GM12878 (cell line): ENCODE data around the gene LRRC75A. TPM values are rescaled to one million over a fixed set of nuclear protein-coding genes. Genes with fewer than 3 reads are reported as not detected.

Experiments
- ATAC-seq: fragments of 200-7000 bp; cut with Tn5 transposase; 3 replicates; pipeline ENCODE4 v1.9.1; 2020; ENCODE audit warnings: mild to moderate bottlenecking, moderate library complexity
- BruUV-seq: library from RNA; stranded (reverse); fragments of 400-500 nt; replicated peaks from 2 replicates; lab custom pipeline; 2021; lab: Mats Ljungman, UMichigan
- CTCF ChIA-PET: fragments of 300-600 bp; sonication (Branson Sonifier 250); formaldehyde crosslinking; extraction: SDS; loops from one replicate; lab custom pipeline; 2021; ENCODE audit warnings: inconsistent platforms; lab: Yijun Ruan, JAX
- POLR2A ChIA-PET: fragments of 350-600 bp; formaldehyde crosslinking; extraction: SDS; loops from one replicate; lab custom pipeline; 2021; ENCODE audit warnings: inconsistent platforms; lab: Charles Lee
- RAD21 ChIA-PET: fragments of 300-600 bp; sonication (Branson Sonifier 250); formaldehyde crosslinking; loops from one replicate; lab custom pipeline; 2023; ENCODE audit warnings: antibody characterized with exemption; ENCODE audit not compliant: unreplicated experiment; lab: Charles Lee
- SMC1A ChIA-PET: fragments of 300-600 bp; sonication (Branson Sonifier 250); formaldehyde crosslinking; loops from one replicate; lab custom pipeline; 2023; ENCODE audit not compliant: unreplicated experiment, uncharacterized antibody; lab: Charles Lee
- DNase-seq: peaks from one replicate; pipeline ENCODE4 v3.0.0-alpha.2; 2011; ENCODE audit warnings: low read depth, low spot score
- FAIRE-seq: peaks from 3 replicates; lab custom pipeline; 2011; peaks lifted over from hg19 to GRCh38; lab: Jason Lieb, UNC
- H2AFZ ChIP-seq: 2 replicates; pipeline ENCODE4 v1.6.0; 2011; ENCODE audit warnings: low read depth, low read length, control low read depth; ENCODE audit not compliant: control insufficient read depth
- H3K27ac ChIP-seq: 2 replicates; pipeline ENCODE4 v1.5.1; 2011; ENCODE audit warnings: control low read depth; ENCODE audit not compliant: control insufficient read depth, insufficient read depth
- H3K27me3 ChIP-seq, 2 experiments: replicated peaks in 1 of 2; 2 replicates each; pipeline versions ENCODE4 v1.6.0 to v1.6.1; 2011; ENCODE audit warnings: low read length in 1 of 2; ENCODE audit not compliant: control insufficient read depth in 2 of 2, insufficient read depth in 2 of 2
- H3K36me3 ChIP-seq, 2 experiments: 2 replicates each; pipeline ENCODE4 v1.5.1; 2011; ENCODE audit warnings: low read length in 1 of 2; ENCODE audit not compliant: control insufficient read depth in 2 of 2, insufficient read depth in 2 of 2
- H3K4me1 ChIP-seq: 2 replicates; pipeline ENCODE4 v1.6.1; 2011; ENCODE audit warnings: mild to moderate bottlenecking, low read length, moderate library complexity, mixed read lengths; ENCODE audit not compliant: control insufficient read depth, insufficient read depth
- H3K4me2 ChIP-seq: 2 replicates; pipeline ENCODE4 v1.6.0; 2011; ENCODE audit warnings: control low read depth; ENCODE audit not compliant: control insufficient read depth, insufficient read depth
- H3K4me3 ChIP-seq: fragments of 200-600 bp; sonication (generic); 2 replicates; pipeline ENCODE4 v1.5.1; 2016
- H3K79me2 ChIP-seq: 2 replicates; pipeline ENCODE4 v1.6.0; 2011; ENCODE audit warnings: low read length; ENCODE audit not compliant: control insufficient read depth, insufficient read depth
- H3K9ac ChIP-seq: 2 replicates; pipeline ENCODE4 v1.8.0; 2011; ENCODE audit warnings: low read length, control low read depth, mixed read lengths; ENCODE audit not compliant: control insufficient read depth, insufficient read depth
- H3K9me3 ChIP-seq: replicated peaks from 3 replicates; pipeline ENCODE4 v1.5.1; 2011; ENCODE audit warnings: mild to moderate bottlenecking, low read length; ENCODE audit not compliant: control insufficient read depth, insufficient read depth
- H4K20me1 ChIP-seq: 2 replicates; pipeline ENCODE4 v1.6.0; 2011; ENCODE audit not compliant: control insufficient read depth, insufficient read depth
- EP300 ChIP-seq, 2 experiments: fragments of 150-350 bp in 1 of 2; IDR thresholded peaks; 2 replicates each; pipeline ENCODE4 v1.6.1; 2011 to 2012; ENCODE audit warnings: low read depth in 2 of 2, low read length in 2 of 2, borderline replicate concordance in 1 of 2, improper control_type of control experiment in 1 of 2, inconsistent platforms in 1 of 2; ENCODE audit not compliant: control insufficient read depth in 1 of 2
- FOS ChIP-seq: IDR thresholded peaks from 3 replicates; pipeline ENCODE4 v1.6.1; 2011; ENCODE audit warnings: borderline replicate concordance; ENCODE audit not compliant: insufficient read length; ENCODE audit errors: extremely low read depth
- HDAC6 ChIP-seq: fragments of 200-600 bp; sonication (generic); IDR thresholded peaks from one replicate; pipeline ENCODE4 v1.8.0; 2017; ENCODE audit warnings: antibody characterized with exemption; ENCODE audit not compliant: unreplicated experiment
- IRF4 ChIP-seq: IDR thresholded peaks from 2 replicates; pipeline ENCODE4 v1.6.1; 2011; ENCODE audit warnings: low read depth, low read length
- KAT2A ChIP-seq: conservative IDR thresholded peaks from 2 replicates; pipeline ENCODE4 v1.6.1; 2011; ENCODE audit warnings: low read depth, low read length; ENCODE audit not compliant: control insufficient read depth
- MLLT1 ChIP-seq: fragments of 450-650 bp; IDR thresholded peaks from 2 replicates; pipeline ENCODE4 v1.6.1; 2016; ENCODE audit warnings: mild to moderate bottlenecking
- NFXL1 ChIP-seq: fragments of 450-650 bp; IDR thresholded peaks from 2 replicates; pipeline ENCODE4 v1.6.1; 2017; ENCODE audit warnings: antibody characterized with exemption, mild to moderate bottlenecking, borderline replicate concordance
- NFYA ChIP-seq: IDR thresholded peaks from 2 replicates; pipeline ENCODE4 v1.6.1; 2011; ENCODE audit warnings: low read depth, mild to moderate bottlenecking, low read length, improper control_type of control experiment, borderline replicate concordance
- RAD21 ChIP-seq: IDR thresholded peaks from 2 replicates; pipeline ENCODE4 v1.6.1; 2011; ENCODE audit warnings: mild to moderate bottlenecking, low read depth, low read length, moderate library complexity; ENCODE audit not compliant: insufficient read depth
- TBL1XR1 ChIP-seq: IDR thresholded peaks from 2 replicates; pipeline ENCODE4 v1.6.1; 2012; ENCODE audit warnings: low read depth, low read length, improper control_type of control experiment
- ZSCAN29 ChIP-seq: fragments of 450-650 bp; IDR thresholded peaks from 2 replicates; pipeline ENCODE4 v1.6.1; 2017; ENCODE audit warnings: mild to moderate bottlenecking, moderate library complexity
- WGBS: methylation state at CpG from one replicate; pipeline ENCODE4 v1.1.6; 2016; ENCODE audit warnings: low lambda C conversion rate; ENCODE audit not compliant: insufficient replicate concordance, insufficient coverage; ENCODE audit errors: missing lambda C conversion rate; 5-methylcytosine and 5-hydroxymethylcytosine counted together
- in situ Hi-C: fragments of 300-500 bp; cut with MboI; formaldehyde crosslinking; loops from 9 replicates; pipeline ENCODE4 v1.14.3; 2018; ENCODE audit warnings: mixed read lengths
- intact Hi-C: fragments of 100-400 bp; cut with micrococcal nuclease; formaldehyde crosslinking; loops from one replicate; pipeline ENCODE4 v1.14.2; 2022; ENCODE audit not compliant: unreplicated experiment
- polyA plus RNA-seq, 11 experiments: library from polyadenylated mRNA; depleted of rRNA in 4 of 11; unstranded in 6 of 11; stranded (reverse) in 5 of 11; fragments of >200 nt; fragmentation: Nextera tagmentation in 4 of 11; fragmentation: Illumina TruSeq in 1 of 11; extraction: Ambion mirVana in 4 of 11; extraction: Trizol in 1 of 11; gene quantifications; 1 replicate in 1 of 11; 2 replicates in 10 of 11; pipeline versions ENCODE4 v1.2.1 to v1.2.3, GENCODE V29; 2011 to 2016; ENCODE audit warnings: inconsistent platforms in 2 of 11, missing spikeins in 2 of 11, low read depth in 1 of 11
- total RNA-seq, 4 experiments: library from RNA; depleted of rRNA in 3 of 4; stranded (reverse); fragments of >200 nt in 3 of 4; fragmentation: Illumina TruSeq in 1 of 4; extraction: Trizol in 1 of 4; gene quantifications; 2 replicates each; pipeline versions ENCODE4 v1.2.1 to v1.2.3, GENCODE V29; 2013 to 2021

The LRRC75A gene
- total and polyA plus RNA-seq, 10 of the 15 experiments (the other 5 are each of a cell fraction or from before 2014, with no cell fraction given), result 0.01 to 1.3 (median 0.09) TPM; not detected in 2

DNA sequence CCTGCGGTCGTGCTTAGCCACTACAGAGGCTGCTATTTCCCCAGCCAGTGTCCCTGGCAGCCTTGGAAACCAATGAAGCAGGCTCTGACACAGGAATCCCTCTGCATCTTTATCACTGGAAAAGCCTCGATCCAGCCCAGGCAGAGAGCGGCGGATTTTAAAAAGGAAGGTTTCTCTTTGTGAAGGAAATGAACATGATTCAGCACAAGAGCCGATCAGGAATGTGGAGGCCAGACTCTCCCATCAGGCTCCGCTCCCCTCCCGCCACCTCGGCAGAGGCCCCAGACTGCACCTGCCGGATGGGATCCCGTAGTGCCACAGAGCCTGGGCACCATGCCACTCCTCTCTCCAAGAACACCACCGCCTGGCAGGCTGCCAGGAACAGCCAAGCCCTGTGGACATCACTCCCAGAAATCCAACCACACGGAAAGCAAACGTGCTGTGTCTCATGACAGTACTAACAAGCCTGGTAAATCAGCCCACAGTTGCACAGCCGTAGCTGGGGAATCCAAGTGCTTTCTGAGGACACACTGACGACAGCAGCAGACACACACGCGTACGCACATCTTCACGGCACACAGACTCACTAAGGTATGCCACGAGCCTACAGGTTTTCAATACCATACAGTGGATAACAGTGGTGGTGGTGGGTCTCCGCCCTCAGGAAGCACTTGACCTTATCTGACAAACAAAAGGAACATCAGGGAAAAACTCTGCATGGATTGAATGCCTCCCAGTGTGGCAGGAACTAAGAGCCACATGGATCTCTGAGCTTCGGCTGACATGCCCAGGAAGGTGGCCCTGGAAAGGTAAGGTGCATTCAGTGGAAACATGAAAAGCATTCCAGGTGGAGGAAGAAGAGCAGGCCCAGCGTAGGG lies 5.4 kb downstream of the LRRC75A start:
- no peaks in the 10 kb centered on the region for H4K20me1 ChIP-seq
- intact Hi-C loops (no loop called here), in situ Hi-C loops (no loop called here)
- no peak overlapping the region for H3K9ac ChIP-seq
- H3K9me3 ChIP-seq, result no peaks in the 10 kb centered on the region
- no peaks in the 10 kb centered on the region for H3K36me3 ChIP-seq
- H3K79me2 ChIP-seq, result no peaks in the 10 kb centered on the region
- CTCF ChIA-PET, result no interaction called here
- SMC1A ChIA-PET, result interaction anchor here (1.4 kb wide), 1 partner anchor 123 kb away, joined by 3 read pairs; no protein-coding TSS in a partner anchor
- no peak for ATAC-seq
- no peak for FAIRE-seq
- TF ChIP-seq IRF4 (no peak), FOS (no peak), NFXL1 (no peak)
- WGBS, result 42% methylated on average over 24 of the region's 24 CpGs
- no peak overlapping the region for H3K4me3 ChIP-seq
- DNase-seq, result no peak
- H2AFZ ChIP-seq, result no peak overlapping the region
- no peaks in the 10 kb centered on the region for H3K4me1 ChIP-seq
- H3K27me3 ChIP-seq, result peaks cover 0 to 6% of the 10 kb centered on the region in 2 experiments; a peak in 2 of 4 replicates
- no TSS peak for BruUV-seq
- H3K4me2 ChIP-seq, result no peak overlapping the region
- RAD21 ChIA-PET, result no interaction called here
- POLR2A ChIA-PET, result no interaction called here
- H3K27ac ChIP-seq, result no peak overlapping the region

GRCh38 chr17:16484445-16485175 lies 7.4 kb downstream of the LRRC75A start:
- no peaks in the 10 kb centered on the region for H3K79me2 ChIP-seq
- ChIA-PET SMC1A (no interaction called here), RAD21 (no interaction called here), CTCF (no interaction called here), POLR2A (no interaction called here)
- no peaks in the 10 kb centered on the region for H3K36me3 ChIP-seq
- H4K20me1 ChIP-seq, result no peaks in the 10 kb centered on the region
- no peak for DNase-seq
- no peak for ATAC-seq
- no TSS peak for BruUV-seq
- peaks cover 0 to 3% of the 10 kb centered on the region in 2 experiments; a peak in 2 of 4 replicates for H3K27me3 ChIP-seq
- no peak overlapping the region for H3K9ac ChIP-seq
- H3K4me3 ChIP-seq, result no peak overlapping the region
- H3K27ac ChIP-seq, result no peak overlapping the region
- H3K9me3 ChIP-seq, result no peaks in the 10 kb centered on the region
- in situ Hi-C loops, result no loop called here
- H3K4me1 ChIP-seq, result no peaks in the 10 kb centered on the region
- intact Hi-C loops, result no loop called here
- no peak overlapping the region for H3K4me2 ChIP-seq
- FAIRE-seq, result no peak
- WGBS, result 49% methylated on average over 19 of the region's 19 CpGs
- no peak overlapping the region for H2AFZ ChIP-seq
- no peak for TF ChIP-seq RAD21
- no peak for TF ChIP-seq KAT2A
- no peak for TF ChIP-seq NFYA
- TF ChIP-seq EP300 (IDR thresholded peaks at IDR 0.05; ENCODE audit: borderline replicate concordance in 1 of 2, control insufficient read depth in 1 of 2, low read depth in 2 of 2, low read length in 2 of 2), result no peak
- TF ChIP-seq TBL1XR1, result no peak
- no peak for TF ChIP-seq MLLT1
- no peak for TF ChIP-seq ZSCAN29
- no peak for TF ChIP-seq HDAC6
